GM21576 (cell line): ENCODE data around the gene KCNJ8.

ENCODE experiments used
- ATAC-seq: cut with Tn5 transposase; IDR thresholded peaks from one replicate; pipeline ENCODE4 v1.9.1; 2021; ENCODE audit warnings: mild to moderate bottlenecking, moderate library complexity; ENCODE audit not compliant: unreplicated experiment

The KCNJ8 gene

GRCh38 chr12:21718944-21719650 lies 55.4 kb downstream of the KCNJ8 start:
- no peak for ATAC-seq

DNA sequence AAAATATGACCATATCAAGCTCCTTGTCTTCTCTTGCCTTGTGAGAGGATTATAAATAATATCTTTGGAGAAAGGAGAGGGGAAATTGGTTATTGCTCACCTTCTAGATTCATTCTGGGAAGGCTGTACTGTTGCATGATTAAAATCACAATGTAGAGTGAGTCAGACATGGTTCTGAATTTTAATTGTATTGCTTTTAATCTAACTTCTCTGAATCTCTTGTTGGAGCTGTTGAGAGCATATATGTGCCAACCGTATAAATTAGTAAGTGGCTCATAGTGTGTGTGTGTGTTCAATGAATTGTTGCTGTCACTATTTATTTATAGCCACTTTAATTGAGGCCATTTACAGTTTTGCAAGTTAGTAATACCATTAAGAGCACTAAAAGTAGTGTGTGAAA lies 56.1 kb downstream of the KCNJ8 start:
- ATAC-seq: no peak

- ATAC-seq: no peak
These were observed 56.7 kb downstream of the KCNJ8 start for GRCh38 chr12:21717767-21718166.

DNA sequence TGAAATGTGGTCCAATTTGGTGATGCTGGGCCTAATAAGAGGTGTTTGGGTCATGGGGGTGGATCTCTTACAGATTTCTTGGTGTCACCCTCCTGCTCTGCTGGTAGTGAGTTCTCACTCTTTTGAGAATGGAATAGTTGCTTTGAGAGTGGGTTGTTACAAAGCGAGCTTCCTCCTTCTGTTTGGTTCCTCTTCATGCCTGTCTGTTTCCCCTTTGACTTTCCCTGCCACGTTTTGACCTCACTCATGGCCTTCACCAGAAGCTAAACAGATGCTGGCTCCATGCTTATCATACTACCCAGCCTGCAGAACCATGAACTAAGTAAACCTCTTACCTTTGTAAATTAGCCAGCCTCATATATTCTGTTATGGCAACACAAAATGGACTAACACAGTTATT lies 59.1 kb downstream of the KCNJ8 start:
- ATAC-seq: no peak
